Stimulated activated naive CD8-positive, alpha-beta T cell treated with anti-CD3 and anti-CD28 coated beads, Interleukin-15, amount 100 ng/mL, for 72 hours (primary cell): ENCODE data around the gene ADCY2.

Experiments
- ATAC-seq: fragments of 150-1000 bp; cut with Tn5 transposase; 2 replicates; pipeline ENCODE4 v1.10.0; 2021; ENCODE audit warnings: mild to moderate bottlenecking, moderate library complexity
- DNase-seq, 2 donors: peaks; one replicate each; pipeline ENCODE4 v3.0.0; 2021 to 2022
- H3K27ac Mint-ChIP-seq, 2 donors: one replicate each; pipeline ENCODE4 v1.8.0; 2022; ENCODE audit warnings: mild to moderate bottlenecking in 2 of 2, mixed read lengths in 2 of 2, moderate library complexity in 2 of 2
- H3K27me3 Mint-ChIP-seq: one replicate; pipeline ENCODE4 v1.8.0; 2022; ENCODE audit warnings: mixed read lengths
- H3K4me1 Mint-ChIP-seq: one replicate; pipeline ENCODE4 v1.8.0; 2022; ENCODE audit warnings: mild to moderate bottlenecking, mixed read lengths
- H3K4me3 Mint-ChIP-seq, 2 donors: one replicate each; pipeline ENCODE4 v1.8.0; 2022; ENCODE audit warnings: mild to moderate bottlenecking in 2 of 2, mixed read lengths in 2 of 2, moderate library complexity in 1 of 2
- H3K9me3 Mint-ChIP-seq, 2 donors: one replicate each; pipeline ENCODE4 v1.8.0; 2022; ENCODE audit warnings: mixed read lengths in 2 of 2

Gene ADCY2

DNA sequence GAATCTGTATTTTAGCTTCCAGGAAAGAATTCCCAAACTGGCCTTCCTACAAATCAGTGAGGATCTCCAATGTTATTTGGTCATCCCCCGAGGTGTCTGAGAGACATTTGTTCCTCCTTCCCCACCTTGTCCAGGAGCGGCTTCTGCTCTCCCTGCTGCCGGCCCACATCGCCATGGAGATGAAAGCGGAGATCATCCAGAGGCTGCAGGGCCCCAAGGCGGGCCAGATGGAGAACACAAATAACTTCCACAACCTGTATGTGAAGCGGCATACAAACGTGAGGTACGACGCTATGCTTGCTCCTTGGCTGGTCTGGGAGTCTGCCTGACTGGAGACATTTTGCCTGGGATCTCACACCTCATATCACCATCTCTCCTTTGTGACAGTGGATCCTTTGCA is 294.6 kb downstream of the ADCY2 start:
- no peaks in the 10 kb centered on the region for H3K9me3 Mint-ChIP-seq
- DNase-seq (no peak), ATAC-seq (no peak)
- peaks cover 7% of the 10 kb centered on the region for H3K27me3 Mint-ChIP-seq
- H3K27ac Mint-ChIP-seq, result no peak overlapping the region
- no peak overlapping the region for H3K4me3 Mint-ChIP-seq
- no peaks in the 10 kb centered on the region for H3K4me1 Mint-ChIP-seq

DNA sequence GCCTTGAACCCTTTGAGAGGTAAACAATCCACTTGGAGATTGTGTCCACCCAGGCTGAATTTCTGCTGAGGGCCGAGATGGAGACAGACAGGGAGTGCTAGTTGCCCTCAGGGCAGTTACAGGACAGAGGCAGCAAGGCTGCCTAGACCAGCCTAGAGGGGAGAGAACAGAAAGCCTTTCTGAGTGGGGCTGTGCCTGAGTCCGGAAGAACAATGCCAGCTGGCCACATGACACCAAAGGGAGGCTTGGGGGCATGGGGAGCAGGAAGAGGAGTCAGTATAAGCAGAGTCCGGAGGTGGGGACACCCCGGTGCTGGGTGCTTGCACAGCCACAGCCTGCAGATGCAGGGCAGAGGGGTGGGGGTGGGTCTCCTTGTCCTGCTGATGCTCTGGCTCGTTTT is 309.3 kb downstream of the ADCY2 start:
- DNase-seq (no peak), ATAC-seq (no peak)
- Mint-ChIP-seq H3K4me3 (no peak overlapping the region), H3K27me3 (peaks cover 7% of the 10 kb centered on the region), H3K4me1 (no peaks in the 10 kb centered on the region), H3K27ac (no peak overlapping the region), H3K9me3 (peaks cover 0 to 4% of the 10 kb centered on the region in 2 donors)

DNA sequence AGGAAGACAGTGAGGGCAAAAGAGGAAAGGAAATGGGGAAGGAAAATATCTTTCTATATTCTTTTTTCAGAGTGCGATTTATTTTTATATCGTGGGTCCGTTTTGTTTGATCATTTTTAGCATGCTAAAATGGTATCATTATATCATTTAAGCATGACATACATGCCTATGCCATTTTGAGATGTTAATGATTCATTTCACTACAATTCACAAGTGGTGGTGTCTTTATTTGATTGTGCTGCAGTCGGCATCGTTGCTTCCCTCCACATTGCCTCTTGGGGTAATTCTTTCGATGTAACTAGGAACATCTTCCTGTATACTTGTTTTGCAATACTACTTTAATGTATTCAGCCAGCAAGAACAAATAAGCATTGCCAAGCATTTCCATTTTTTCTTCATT is 309.8 kb downstream of the ADCY2 start:
- ATAC-seq (no peak), DNase-seq (no peak)
- Mint-ChIP-seq H3K27ac (no peak overlapping the region), H3K4me1 (no peaks in the 10 kb centered on the region), H3K4me3 (no peak overlapping the region), H3K27me3 (peaks cover 7% of the 10 kb centered on the region), H3K9me3 (peaks cover 0 to 4% of the 10 kb centered on the region in 2 donors)

DNA sequence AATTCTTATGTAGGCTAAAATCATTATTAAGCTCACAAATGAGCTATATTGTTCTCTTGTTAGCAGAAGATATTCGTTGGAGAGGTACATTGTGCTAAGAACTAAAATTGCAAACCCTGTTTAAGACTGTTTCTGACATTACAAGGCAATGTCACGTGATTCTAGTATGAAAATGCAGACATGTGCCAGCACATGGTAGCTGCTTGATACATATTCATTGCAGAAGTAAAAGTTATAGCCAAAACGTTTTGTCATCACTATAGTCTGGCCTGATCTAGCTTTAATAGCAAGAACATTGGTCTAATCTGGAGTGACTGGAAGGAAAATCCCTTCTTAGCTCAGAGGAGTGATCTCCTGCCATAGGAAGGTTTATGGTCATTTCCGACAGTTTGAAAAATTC is 310.3 kb downstream of the ADCY2 start:
- DNase-seq (no peak), ATAC-seq (no peak)
- peaks cover 7% of the 10 kb centered on the region for H3K27me3 Mint-ChIP-seq
- H3K27ac Mint-ChIP-seq, result no peak overlapping the region
- H3K4me3 Mint-ChIP-seq, result no peak overlapping the region
- H3K4me1 Mint-ChIP-seq, result no peaks in the 10 kb centered on the region
- peaks cover 0 to 4% of the 10 kb centered on the region in 2 donors for H3K9me3 Mint-ChIP-seq

DNA sequence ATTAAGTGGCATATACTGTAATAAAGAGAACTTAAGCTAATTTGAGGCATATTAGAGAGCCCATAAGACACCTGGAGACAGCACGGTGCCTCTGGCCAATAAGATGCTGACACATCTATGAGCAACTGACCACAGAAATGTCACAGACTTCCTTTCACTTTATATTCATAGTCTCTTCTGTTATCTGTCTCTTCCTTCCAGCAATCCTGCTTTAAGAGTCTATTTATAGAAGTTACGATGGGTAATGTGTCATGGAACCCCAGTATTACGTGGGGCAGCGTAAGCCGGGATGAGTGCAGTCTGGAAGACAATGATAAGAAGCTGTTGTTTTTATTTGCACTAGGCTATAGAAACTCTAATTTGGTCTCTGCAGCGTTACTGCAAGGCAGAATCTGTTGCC is 318.2 kb downstream of the ADCY2 start:
- Mint-ChIP-seq H3K4me1 (no peaks in the 10 kb centered on the region), H3K9me3 (no peaks in the 10 kb centered on the region), H3K4me3 (no peak overlapping the region), H3K27me3 (no peaks in the 10 kb centered on the region), H3K27ac (no peak overlapping the region)
- no peak for DNase-seq
- no peak for ATAC-seq

DNA sequence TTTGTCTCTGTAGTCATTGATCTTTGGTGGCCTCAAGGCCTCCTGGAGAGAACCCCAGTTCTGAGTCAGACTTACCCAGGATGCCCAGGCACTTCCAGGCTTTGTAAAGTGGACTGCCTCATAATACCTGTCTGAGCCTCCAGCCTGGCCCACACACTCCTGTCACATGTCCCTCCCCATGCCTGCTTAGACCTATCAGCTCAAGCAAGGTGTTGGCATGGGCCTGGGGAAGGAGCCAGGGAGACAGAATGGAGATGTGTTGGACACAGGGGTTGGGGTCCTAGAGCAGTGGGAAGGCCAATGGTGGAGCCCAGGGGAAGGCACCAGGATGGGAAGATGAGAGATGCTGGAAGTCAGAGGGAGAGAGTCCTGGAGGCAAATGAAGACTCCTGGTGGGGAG is 318.8 kb downstream of the ADCY2 start:
- no peak overlapping the region for H3K27ac Mint-ChIP-seq
- no peaks in the 10 kb centered on the region for H3K9me3 Mint-ChIP-seq
- ATAC-seq, result no peak
- no peaks in the 10 kb centered on the region for H3K4me1 Mint-ChIP-seq
- H3K4me3 Mint-ChIP-seq, result no peak overlapping the region
- H3K27me3 Mint-ChIP-seq, result no peaks in the 10 kb centered on the region
- DNase-seq, result no peak

DNA sequence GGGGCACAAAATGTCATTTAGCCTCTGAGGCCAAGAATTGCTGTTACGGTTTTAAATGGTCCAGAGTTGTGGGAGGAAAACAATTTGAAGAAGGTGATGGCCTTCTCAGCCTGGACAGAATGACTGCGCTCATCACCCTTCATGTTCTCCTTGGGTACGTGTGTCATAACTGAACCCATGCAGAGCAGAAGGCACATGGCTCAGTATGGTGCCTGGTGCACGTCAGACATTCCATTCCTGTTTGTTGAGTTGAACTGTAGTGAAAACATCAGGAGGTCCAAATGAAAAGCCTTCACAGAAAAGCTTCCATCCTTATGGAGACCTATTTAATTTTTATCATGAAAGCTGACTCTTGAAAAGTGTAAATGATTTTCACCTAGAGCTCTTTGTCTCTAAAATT is 321.8 kb downstream of the ADCY2 start:
- no peak for DNase-seq
- H3K27ac Mint-ChIP-seq, result no peak overlapping the region
- H3K4me1 Mint-ChIP-seq, result no peaks in the 10 kb centered on the region
- H3K4me3 Mint-ChIP-seq, result no peak overlapping the region
- H3K9me3 Mint-ChIP-seq, result peaks cover 0 to 7% of the 10 kb centered on the region in 2 donors
- H3K27me3 Mint-ChIP-seq, result no peaks in the 10 kb centered on the region
- no peak for ATAC-seq

DNA sequence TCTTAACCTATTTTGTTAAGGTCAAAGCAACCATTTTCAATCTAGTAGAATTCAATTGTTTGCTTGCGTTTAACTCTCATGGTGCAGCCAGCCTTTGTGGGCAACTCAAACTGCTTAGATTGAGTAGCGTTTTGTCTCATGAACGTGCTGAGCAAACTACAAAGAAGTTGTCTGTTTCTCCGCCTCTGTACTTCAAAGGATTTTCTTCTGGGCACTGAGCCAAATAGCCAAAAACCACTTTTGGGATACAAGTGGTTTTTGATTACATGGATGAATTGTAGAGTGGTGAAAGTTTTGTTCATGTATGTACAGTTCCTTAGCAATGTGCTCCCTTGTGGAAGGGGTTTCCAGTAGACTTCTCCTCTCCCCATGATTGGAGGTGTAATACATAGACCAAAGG is 332.1 kb downstream of the ADCY2 start:
- Mint-ChIP-seq H3K4me1 (no peaks in the 10 kb centered on the region), H3K4me3 (no peak overlapping the region), H3K27me3 (no peaks in the 10 kb centered on the region), H3K9me3 (no peaks in the 10 kb centered on the region), H3K27ac (no peak overlapping the region)
- no peak for ATAC-seq
- DNase-seq, result no peak

GRCh38 chr5:7741415-7742065 is 345.6 kb downstream of the ADCY2 start:
- ATAC-seq (no peak), DNase-seq (no peak)
- H3K9me3 Mint-ChIP-seq, result no peaks in the 10 kb centered on the region
- H3K4me1 Mint-ChIP-seq, result no peaks in the 10 kb centered on the region
- H3K27me3 Mint-ChIP-seq, result peaks cover 7% of the 10 kb centered on the region
- H3K4me3 Mint-ChIP-seq, result no peak overlapping the region
- no peak overlapping the region for H3K27ac Mint-ChIP-seq

DNA sequence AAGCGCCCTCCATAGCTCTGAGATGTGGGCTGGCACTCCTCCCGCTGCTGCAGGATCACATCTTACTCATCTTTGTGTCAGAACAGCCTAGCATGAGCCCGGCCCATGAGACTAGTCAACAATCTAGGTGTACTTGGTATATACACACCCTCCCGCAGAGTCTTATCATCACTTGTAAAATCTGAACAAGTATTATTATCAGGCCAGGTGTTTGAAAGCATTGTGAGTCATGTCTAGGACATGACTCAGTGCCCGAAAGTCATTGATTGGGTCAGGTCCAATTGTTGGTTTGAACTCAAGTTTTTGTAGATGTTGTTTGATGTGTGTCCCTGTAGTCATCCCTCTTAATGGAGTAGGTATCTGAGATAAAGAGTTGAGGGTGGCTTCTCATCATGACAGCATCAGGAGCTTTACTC is 346.3 kb downstream of the ADCY2 start:
- Mint-ChIP-seq H3K4me3 (no peak overlapping the region), H3K27me3 (peaks cover 11% of the 10 kb centered on the region), H3K9me3 (no peaks in the 10 kb centered on the region), H3K4me1 (no peaks in the 10 kb centered on the region), H3K27ac (no peak overlapping the region)
- ATAC-seq, result peak; percentile 20
- no peak for DNase-seq

- Mint-ChIP-seq H3K4me3 (no peak overlapping the region), H3K27ac (no peak overlapping the region), H3K27me3 (peaks cover 15% of the 10 kb centered on the region), H3K9me3 (no peaks in the 10 kb centered on the region), H3K4me1 (no peaks in the 10 kb centered on the region)
- ATAC-seq (no peak), DNase-seq (peak in 1 of 2 donors; percentile 23)
Measured at GRCh38 chr5:7745882-7746610, 350.1 kb downstream of the ADCY2 start.

DNA sequence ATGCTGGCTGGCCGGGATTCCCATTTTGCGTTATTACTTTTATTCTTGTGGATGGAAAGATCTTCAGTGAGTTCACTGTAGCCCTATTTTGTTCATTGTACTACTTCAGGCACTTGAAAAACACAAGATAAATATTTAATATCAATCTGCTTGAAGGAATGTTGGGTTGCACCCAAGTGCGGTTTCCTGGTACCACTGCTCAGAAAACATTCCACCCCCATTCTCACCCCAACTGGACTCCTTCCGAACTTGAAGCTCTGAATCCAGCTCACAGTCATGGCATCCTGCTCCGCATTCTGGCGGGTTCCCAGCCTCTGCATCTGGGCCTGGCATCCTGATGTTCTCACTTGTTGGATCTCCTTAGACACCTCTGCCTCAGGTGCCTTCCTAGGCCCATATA is 351.8 kb downstream of the ADCY2 start:
- DNase-seq (no peak), ATAC-seq (no peak)
- Mint-ChIP-seq H3K27ac (no peak overlapping the region), H3K4me3 (no peak overlapping the region), H3K4me1 (no peaks in the 10 kb centered on the region), H3K9me3 (no peaks in the 10 kb centered on the region), H3K27me3 (peaks cover 16% of the 10 kb centered on the region)

DNA sequence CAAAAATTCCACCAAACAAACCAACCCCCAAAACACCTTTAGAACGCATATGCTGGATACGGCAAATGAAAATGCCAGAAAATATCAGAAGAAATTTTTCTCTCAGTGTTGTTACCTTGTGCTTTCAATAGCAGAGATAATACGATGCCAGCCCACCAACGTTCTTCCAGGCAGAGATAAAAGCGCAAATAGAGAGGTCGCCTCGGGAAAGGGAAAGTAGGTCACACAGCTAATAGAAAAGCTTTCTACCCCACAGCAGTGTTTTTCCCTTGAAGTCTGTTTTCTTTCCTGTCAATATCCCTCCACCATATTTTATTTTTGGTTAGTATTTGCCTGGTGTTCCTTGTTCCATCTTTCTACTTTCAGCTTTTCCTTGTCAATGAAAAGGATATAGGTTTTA is 353.7 kb downstream of the ADCY2 start:
- Mint-ChIP-seq H3K27me3 (peaks cover 29% of the 10 kb centered on the region), H3K9me3 (no peaks in the 10 kb centered on the region), H3K4me3 (no peak overlapping the region), H3K4me1 (no peaks in the 10 kb centered on the region), H3K27ac (no peak overlapping the region)
- no peak for ATAC-seq
- no peak for DNase-seq

DNA sequence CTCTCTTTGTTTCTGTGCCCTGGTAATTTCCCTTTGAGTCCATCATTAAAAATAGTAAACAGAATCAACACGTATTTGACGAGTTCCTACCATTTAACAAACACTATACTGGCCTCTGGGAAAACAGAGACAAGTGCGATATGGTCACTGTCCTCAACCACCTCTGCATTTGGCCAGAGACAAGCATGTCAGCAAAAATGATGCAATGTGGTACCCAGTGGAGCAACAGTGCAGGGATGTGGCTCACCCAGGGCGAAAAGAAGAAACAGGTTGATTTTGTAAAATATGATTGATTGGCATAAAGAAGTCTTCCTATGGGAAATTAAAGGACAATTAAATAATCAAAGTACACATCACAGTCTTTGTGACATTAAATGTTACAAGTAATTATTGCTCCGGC is 355.9 kb downstream of the ADCY2 start:
- DNase-seq (no peak), ATAC-seq (no peak)
- Mint-ChIP-seq H3K9me3 (no peaks in the 10 kb centered on the region), H3K4me3 (no peak overlapping the region), H3K4me1 (no peaks in the 10 kb centered on the region), H3K27me3 (peaks cover 29% of the 10 kb centered on the region), H3K27ac (peak overlapping the region in 1 of 2 donors; percentile 39)

GRCh38 chr5:7753181-7753580 is 357.2 kb downstream of the ADCY2 start:
- DNase-seq, result no peak
- peaks cover 31% of the 10 kb centered on the region for H3K27me3 Mint-ChIP-seq
- no peak overlapping the region for H3K27ac Mint-ChIP-seq
- H3K4me1 Mint-ChIP-seq, result no peaks in the 10 kb centered on the region
- no peak for ATAC-seq
- H3K9me3 Mint-ChIP-seq, result no peaks in the 10 kb centered on the region
- no peak overlapping the region for H3K4me3 Mint-ChIP-seq

- Mint-ChIP-seq H3K27me3 (peaks cover 35% of the 10 kb centered on the region), H3K9me3 (no peaks in the 10 kb centered on the region), H3K4me3 (no peak overlapping the region), H3K27ac (no peak overlapping the region), H3K4me1 (no peaks in the 10 kb centered on the region)
- DNase-seq (no peak), ATAC-seq (no peak)
Measured at GRCh38 chr5:7753596-7753995, 357.7 kb downstream of the ADCY2 start.

- Mint-ChIP-seq H3K4me3 (no peak overlapping the region), H3K4me1 (no peaks in the 10 kb centered on the region), H3K27me3 (peaks cover 38% of the 10 kb centered on the region), H3K9me3 (no peaks in the 10 kb centered on the region), H3K27ac (no peak overlapping the region)
- DNase-seq (no peak), ATAC-seq (no peak)
Measured at GRCh38 chr5:7754490-7754889, 358.6 kb downstream of the ADCY2 start.
